ENCODE results near the gene ZNF587B. TPM values are rescaled to one million over a fixed set of nuclear protein-coding genes. Genes with fewer than 3 reads are reported as not detected.

ZNF587B gene
- total RNA-seq, 2 experiments from 2014 or later, result 23.0 to 23.8 TPM

DNA sequence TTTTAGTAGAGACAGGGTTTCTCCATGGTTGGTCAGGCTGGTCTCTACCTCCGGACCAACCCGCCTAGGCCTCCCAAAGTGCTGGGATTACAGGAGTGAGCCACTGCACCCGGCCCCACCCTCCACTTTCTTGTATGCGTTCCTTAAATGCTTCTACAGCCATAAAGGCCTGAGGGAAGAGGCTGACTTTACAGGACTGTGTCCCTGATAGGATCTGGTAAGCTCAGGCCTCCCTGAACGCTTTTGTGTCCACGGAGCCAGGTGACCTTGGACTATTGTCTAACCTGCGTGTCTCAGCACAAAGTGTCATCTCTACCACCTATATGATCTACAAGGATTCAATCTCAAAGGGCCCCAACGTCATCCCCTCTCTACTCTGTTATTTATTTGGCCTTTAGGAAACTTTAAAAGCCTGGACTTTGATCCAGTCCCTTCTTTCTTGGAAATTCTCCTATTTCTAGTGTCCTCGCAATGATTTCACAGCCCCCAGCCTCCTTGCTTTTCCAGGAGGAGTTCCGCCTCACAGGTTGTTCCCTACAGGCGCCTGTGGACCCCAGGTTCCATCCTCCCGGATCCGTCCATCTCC, 16.1 kb upstream of the ZNF587B start:
- Histone ChIP-seq H3K36me3 (ENCODE audit: insufficient read depth, low read length) (peaks cover 19% of the 10 kb centered on the region), H3K4me1 (ENCODE audit: insufficient read depth, low read length) (peaks cover 37% of the 10 kb centered on the region), H3K9me3 (ENCODE audit: control insufficient read depth in 1 of 2, insufficient read depth in 1 of 2, low read length in 2 of 2) (no peaks in the 10 kb centered on the region), H3K27me3 (ENCODE audit: control insufficient read depth in 1 of 2, insufficient read depth in 2 of 2, low read length in 2 of 2) (no peaks in the 10 kb centered on the region), H3K27ac (ENCODE audit: low read depth in 1 of 2, low read length in 2 of 2) (peak overlapping the region; percentile 55 to 71), H3K4me3 (ENCODE audit: low read length) (peak overlapping the region; percentile 74)
- H3K27me3 Mint-ChIP-seq, result no peaks in the 10 kb centered on the region
- H3K36me3 Mint-ChIP-seq (ENCODE audit: low read depth), result peaks cover 46% of the 10 kb centered on the region
- no peaks in the 10 kb centered on the region for H3K9me3 Mint-ChIP-seq
- POLR2A ChIA-PET, result interaction anchor here (1.2 to 1.9 kb wide), 4 partner anchors 36 to 105 kb away, joined by 4 to 17 read pairs (median 10); partner anchors contain the start of genes ZNF154, ZNF417, ZNF586 and ZNF587
- intact Hi-C loops (cut with DNase I, micrococcal nuclease), result loop anchor here (1.0 to 10.0 kb wide), 5 partner anchors 44 to 511 kb away; partner anchors contain the start of genes ZNF329 (in 1 of the 2), ZNF586 (in 1 of the 2), ZNF776 (in 1 of the 2) and ZSCAN22 (in 1 of the 2)
- CTCF ChIA-PET, result interaction anchor here (1.0 kb wide), 1 partner anchor 44 kb away, joined by 4 read pairs; the partner anchor contains the start of gene ZNF586
- peaks cover 55% of the 10 kb centered on the region for H3K4me1 Mint-ChIP-seq (ENCODE audit: low read depth)
- ATAC-seq (ENCODE audit: poor library complexity) (no peak), DNase-seq (no peak)
- peak overlapping the region; percentile 94 for H3K27ac Mint-ChIP-seq
- TF ChIP-seq, protein P1, sequence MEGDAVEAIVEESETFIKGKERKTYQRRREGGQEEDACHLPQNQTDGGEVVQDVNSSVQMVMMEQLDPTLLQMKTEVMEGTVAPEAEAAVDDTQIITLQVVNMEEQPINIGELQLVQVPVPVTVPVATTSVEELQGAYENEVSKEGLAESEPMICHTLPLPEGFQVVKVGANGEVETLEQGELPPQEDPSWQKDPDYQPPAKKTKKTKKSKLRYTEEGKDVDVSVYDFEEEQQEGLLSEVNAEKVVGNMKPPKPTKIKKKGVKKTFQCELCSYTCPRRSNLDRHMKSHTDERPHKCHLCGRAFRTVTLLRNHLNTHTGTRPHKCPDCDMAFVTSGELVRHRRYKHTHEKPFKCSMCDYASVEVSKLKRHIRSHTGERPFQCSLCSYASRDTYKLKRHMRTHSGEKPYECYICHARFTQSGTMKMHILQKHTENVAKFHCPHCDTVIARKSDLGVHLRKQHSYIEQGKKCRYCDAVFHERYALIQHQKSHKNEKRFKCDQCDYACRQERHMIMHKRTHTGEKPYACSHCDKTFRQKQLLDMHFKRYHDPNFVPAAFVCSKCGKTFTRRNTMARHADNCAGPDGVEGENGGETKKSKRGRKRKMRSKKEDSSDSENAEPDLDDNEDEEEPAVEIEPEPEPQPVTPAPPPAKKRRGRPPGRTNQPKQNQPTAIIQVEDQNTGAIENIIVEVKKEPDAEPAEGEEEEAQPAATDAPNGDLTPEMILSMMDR (IDR thresholded peaks at IDR 0.05), result no peak
- H3K4me3 Mint-ChIP-seq, result peak overlapping the region; percentile 97

DNA sequence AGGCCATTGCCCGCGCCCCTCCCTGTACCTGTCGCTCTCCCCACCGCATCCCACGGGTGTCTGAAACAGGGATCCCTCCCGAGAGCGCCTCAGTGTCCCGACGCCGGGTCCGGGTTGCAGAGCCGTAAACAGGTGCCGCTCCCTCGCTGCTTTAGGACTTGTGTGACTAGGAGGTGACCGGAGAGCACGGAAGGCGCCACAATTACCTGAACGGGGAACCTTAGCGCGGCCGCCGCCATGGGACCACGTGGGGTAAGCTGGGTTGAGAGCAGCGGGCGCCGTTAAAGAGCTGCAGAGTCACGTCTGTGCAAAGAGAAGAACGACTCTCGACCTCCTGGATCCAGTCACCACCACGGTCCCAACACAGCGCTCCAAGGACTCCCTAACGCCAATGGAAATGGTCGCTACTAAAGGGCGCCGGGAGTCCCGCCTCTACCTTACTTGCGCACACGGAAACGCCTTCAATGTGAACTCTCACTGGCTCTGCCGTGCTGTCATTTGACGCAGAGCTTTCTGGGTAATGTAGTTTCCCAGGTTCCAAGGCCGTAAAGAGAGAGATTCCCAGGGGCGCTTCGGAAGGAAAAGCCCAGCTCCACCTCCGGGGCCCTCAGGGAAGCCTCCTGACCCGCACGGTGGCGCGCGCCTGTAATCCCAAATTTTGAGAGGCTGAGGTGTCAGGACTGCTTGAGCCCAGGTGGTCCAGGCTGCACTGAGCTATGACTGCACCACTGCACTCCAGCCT, 15.4 kb upstream of the ZNF587B start, which contains the start of gene ZNF552:
Gene ZNF552 (minus strand): TSS at position 409 of the 742 bp plus-strand sequence. CDS start 170 bp downstream, at position 239.
- DNase-seq (peak; percentile 54 to 93 (median 69)), ATAC-seq (ENCODE audit: poor library complexity) (peak; percentile 74)
- ChIA-PET POLR2A (interaction anchor here (0.6 to 1.9 kb wide), 16 partner anchors 15 to 636 kb away, joined by 3 to 17 read pairs (median 4); partner anchors contain the start of genes ZNF134, ZNF154, ZNF211 and ZNF417), CTCF (interaction anchor here (1.0 kb wide), 1 partner anchor 45 kb away, joined by 4 read pairs; the partner anchor contains the start of gene ZNF586)
- H3K27ac Mint-ChIP-seq, result peak within 1 kb of the TSS; percentile 94
- Histone ChIP-seq H3K4me1 (ENCODE audit: insufficient read depth, low read length) (peaks cover 37% of the 10 kb centered on the region), H3K27me3 (ENCODE audit: control insufficient read depth in 1 of 2, insufficient read depth in 2 of 2, low read length in 2 of 2) (no peaks in the 10 kb centered on the region), H3K4me3 (ENCODE audit: low read length) (peak within 1 kb of the TSS; percentile 74), H3K27ac (ENCODE audit: low read depth in 1 of 2, low read length in 2 of 2) (peak within 1 kb of the TSS; percentile 55 to 71), H3K9me3 (ENCODE audit: control insufficient read depth in 1 of 2, insufficient read depth in 1 of 2, low read length in 2 of 2) (no peaks in the 10 kb centered on the region), H3K36me3 (ENCODE audit: insufficient read depth, low read length) (peaks cover 12% of the 10 kb centered on the region)
- H3K36me3 Mint-ChIP-seq (ENCODE audit: low read depth), result peaks cover 44% of the 10 kb centered on the region
- peak within 1 kb of the TSS; percentile 97 for H3K4me3 Mint-ChIP-seq
- H3K9me3 Mint-ChIP-seq, result no peaks in the 10 kb centered on the region
- TF ChIP-seq, protein P1 (IDR thresholded peaks at IDR 0.05), result no peak
- H3K27me3 Mint-ChIP-seq, result no peaks in the 10 kb centered on the region
- intact Hi-C loops (cut with DNase I, micrococcal nuclease), result loop anchor here (1.0 to 10.0 kb wide), 6 partner anchors 44 to 510 kb away; partner anchors contain the start of genes ZNF17 (in 1 of the 2), ZNF329 (in 1 of the 2), ZNF586 (in 1 of the 2) and ZNF776 (in 1 of the 2)
- peaks cover 54% of the 10 kb centered on the region for H3K4me1 Mint-ChIP-seq (ENCODE audit: low read depth)
